IPS-NIHi11 (cell line): ENCODE measurements around the gene CPT1A.

ENCODE experiments used
- DNase-seq: peaks from one replicate; pipeline ENCODE4 v3.0.0; 2012; ENCODE audit warnings: mixed read lengths, low spot score

Gene CPT1A

DNA sequence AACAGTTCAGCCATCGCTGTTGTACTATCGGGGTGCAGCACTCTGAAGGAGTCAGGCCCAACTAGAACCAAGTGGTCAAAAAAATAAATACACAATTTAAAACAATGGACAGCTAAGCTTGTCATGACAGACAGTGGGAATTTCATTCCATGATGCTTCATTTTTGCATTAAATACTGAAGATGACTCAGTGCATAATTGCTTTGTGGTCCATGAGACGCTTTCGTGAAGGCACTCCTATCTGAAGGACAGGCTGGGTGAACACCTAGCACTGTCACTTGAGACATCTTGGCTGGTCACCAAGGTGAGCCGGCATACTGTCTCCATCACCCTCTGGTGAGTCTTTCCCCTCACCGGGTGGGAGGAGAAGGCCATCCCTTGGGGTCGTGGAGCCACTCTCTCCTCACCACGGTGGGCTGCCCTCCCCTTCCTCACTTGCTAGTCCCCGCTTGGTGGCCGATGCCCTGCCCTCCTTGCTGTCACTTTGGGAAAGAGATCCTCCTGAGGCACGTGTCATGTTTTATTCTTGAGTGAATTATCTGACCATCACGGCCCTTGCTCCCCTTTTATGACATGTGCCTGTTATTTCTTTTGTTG lies 85.4 kb downstream of the CPT1A start:
- no peak for DNase-seq

DNA sequence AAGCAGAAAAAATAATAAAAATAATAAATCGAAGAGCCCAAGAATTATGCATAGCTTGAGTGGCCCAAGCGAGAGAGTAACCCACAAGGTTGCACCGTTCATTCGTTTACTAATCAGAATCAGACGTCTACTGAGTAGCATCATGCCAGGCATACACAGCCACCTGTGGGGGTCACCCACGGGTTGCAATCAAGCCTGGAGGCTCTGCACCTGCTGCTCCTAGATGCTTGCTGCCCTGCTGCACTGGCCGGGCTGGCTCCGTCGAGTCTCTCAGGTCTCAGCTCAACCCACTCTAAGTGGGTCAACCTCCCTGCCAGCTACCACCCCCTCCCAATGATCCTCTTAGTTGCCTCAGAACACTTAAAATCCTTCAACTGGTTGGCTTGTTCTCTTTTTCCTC lies 88.4 kb downstream of the CPT1A start:
- no peak for DNase-seq

DNA sequence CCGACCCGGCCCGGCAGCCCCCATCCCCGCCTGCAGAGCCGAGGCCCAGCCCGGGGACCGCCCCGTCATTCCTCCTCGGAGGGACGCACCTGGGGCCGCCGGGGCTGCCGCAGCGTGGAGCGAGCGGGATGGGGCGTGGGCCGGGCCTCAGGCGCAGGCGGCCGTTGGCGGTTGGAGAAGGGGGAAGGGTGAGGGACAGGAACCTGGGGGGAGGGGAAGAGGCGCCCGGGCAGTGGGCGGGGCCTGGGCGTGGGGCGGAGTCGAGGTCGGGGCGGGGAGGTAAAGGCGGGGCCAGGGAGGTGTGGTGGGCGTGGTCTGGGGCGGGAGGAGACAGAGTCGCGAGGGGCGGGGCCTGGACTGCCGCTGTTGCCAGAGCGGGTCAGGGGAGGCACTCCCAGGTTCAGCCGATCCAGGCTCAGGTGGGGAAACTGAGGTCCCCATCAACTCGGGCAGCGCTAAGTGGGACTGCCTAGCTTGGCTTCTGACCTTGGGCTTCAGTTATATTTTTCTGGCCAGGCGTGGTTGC lies 90.3 kb downstream of the CPT1A start, which contains the start of gene TESMIN:
TSS of gene TESMIN (minus strand) at position 190 of the 526 bp plus-strand sequence. CDS start 860 bp downstream, outside the sequence.
- peak; percentile 97 for DNase-seq

DNA sequence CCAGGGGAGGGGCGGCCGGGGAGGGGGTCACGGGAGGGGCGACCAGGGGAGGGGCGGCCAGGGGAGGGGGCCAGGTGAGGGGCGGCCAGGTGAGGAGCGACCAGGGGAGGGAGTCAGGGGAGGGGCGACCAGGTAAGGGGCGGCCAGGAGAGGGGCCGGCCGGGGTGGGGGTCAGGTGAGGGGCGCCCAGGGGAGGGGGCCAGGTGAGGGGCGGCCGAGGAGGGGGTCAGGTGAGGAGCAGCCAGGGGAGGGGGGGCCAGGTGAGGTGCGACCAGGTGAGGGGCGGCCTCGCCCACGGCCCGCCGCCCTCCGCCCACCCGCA lies 90.8 kb downstream of the CPT1A start:
- no peak for DNase-seq

DNA sequence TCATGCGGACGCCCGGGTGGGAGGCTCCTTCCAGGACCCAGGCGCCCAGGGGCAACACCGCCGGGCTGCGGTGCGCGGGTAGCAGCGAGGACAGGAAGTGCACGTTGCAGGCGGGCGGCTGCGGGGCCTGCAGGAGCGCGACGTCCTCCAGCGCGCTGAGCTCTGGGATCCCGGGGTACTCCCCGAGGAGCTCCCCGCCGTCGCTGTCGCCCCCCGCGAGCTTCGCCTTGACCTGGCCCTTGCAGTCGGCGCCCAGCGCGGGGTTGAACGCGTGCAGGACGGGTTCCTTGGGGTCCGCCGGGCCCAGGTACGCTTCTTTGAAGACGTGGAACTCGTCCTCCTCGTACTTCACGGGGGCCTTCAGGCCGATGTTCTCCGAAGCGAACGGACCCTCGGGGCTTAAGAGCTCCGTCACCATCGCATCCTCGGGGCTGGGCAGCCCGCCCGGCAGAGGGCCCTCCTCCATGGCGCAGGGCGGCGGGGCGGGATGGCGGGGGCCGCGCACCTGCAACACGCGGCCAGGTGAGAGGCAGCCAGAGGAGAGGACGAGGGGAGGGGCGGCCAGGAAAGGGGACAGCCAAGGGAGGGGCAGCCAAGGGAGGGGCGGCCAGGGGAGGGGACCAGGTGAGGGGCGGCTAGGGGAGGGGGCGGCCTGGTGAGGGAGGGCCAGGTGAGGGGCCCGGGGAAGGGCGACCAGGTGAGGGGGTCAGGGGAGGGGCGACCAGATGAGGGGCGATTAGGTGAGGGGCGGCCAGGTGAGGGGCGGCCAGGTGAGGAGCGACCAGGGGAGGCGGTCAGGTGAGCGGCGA lies 91.3 kb downstream of the CPT1A start:
- peak; percentile 76 for DNase-seq

DNA sequence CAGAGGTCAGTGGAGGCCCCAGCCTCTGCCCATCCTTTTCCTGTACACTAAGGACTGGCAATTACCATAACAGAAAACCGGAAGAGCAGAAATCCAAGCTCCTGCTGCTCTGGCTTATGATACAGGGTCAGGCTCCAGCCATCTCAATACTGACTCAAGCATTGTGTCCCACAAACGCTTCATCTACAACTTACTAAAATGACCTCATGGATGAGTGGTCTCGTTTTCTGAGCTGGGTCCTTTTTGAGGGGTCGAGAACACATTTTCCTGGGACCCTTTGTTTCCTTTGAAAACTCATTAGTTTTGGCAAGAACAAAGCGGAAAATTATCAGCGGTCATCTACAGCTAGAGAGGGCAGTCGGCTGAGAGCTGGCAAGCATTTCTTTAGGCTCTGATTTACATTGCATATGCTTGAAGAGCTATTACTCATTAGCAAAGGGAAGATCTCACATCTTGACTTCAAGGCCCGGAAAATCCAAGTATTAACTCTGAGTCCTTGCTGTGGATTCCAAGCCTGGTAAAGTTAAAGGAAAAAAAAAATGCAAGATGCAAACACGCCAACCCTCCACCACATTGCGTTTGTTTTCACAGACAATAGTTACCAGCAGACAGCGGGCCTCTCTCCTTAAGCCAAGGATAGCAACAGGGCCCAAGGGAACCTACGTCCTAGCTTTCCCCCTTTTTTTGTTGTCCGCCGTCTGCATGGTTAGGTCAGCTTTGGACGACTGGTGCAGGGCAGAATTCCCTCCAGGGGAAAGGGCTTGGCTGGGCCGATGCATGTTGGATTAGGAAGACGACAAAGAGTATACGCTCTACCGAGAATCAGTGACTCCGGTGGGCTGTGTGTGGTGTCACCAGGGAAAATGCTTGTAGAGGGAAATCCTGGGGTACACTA lies 92.2 kb downstream of the CPT1A start:
- DNase-seq: no peak

DNA sequence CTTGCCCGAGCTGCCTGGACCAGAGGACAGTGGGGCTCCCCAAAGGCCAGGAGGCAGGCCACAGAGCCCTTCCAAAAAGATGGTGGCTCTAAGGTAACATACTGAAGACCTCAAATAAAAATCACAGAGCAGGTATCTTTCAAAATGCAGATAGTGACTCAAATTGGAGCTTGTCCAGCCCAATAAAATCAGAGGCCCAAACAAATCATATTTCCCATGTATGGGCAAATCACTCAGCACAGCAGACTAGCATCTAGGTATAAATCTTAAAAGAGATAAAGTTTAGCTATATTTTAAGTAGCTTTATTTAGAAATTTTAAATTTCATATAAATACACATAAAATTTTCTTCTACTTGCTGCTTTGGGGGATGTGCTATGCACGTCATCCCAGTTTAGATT lies 93.7 kb downstream of the CPT1A start:
- DNase-seq: no peak

DNA sequence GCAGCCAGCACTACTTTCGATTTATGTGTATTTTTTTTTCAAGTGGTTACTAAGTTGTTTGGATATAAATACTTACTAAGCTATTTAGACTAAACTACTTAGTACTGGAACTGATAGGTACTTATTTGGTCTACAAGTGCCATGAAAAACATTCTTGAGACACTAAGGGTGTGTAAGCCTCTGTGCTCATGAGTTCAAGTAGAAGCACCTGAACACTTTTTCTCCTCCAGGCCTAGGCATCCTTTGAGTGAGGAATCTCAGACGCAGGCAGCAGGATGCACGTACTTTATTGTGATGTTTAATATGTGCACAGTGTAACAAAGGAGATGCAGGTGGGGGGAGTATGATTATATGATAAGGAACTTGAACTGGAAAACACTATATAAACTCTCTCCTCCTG lies 98.2 kb downstream of the CPT1A start:
- no peak for DNase-seq

DNA sequence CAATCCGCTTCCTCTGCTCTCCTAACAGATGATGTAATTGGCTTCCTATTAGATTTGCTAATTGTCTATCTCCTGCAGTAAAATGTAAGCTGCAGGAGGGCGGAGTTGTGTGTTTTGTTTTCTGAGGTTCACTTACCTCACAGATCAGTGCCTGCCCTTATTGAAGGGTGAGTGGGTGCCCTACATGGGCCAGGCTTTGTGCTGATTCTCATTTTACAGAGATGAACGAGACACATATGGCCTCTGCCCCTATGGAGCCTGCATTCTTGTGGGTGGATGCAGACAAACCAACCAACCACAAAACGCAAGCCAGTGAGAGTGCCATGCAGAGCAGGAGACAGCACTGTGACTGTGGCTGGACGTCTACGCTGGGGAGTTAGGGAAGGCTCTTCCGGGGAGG lies 100.3 kb downstream of the CPT1A start:
- no peak for DNase-seq

DNA sequence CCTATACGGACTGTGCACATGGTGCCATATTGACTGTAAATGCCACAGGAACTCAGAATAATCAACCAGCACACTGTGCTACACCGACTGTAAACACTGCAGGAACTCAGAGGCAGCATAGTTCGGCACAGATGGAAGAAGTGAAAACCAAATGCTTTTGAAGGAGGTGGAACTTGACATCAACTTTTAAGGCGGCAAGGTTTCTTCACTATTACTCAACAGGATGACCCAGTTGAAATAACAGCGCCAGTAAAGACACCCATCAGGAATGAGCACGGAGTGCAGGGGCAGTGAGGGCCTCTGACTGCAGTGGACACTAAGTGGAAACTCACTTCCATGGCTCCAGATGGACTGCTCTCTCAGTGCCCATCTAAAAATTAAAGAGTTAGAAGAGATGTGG lies 106.1 kb downstream of the CPT1A start:
- no peak for DNase-seq

DNA sequence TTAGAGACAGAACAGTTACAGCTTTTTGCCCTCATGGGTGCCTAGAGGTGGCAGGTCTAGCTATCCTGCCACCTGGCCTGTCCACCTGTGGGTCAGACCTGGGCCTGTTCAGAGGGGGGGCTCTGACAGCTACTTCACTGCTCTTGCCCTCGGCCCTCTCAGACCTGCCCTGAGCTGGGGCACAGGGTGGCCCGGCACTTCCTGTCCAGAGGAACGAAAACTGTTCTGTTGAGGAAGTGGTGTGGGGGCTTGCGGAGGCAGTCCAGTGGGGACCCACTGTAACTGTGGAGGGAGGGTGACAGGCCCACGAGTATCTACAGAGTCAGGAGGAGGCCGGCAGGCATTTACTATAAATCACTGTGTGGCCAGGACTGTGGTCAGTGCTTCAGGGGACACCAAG lies 106.6 kb downstream of the CPT1A start:
- no peak for DNase-seq

DNA sequence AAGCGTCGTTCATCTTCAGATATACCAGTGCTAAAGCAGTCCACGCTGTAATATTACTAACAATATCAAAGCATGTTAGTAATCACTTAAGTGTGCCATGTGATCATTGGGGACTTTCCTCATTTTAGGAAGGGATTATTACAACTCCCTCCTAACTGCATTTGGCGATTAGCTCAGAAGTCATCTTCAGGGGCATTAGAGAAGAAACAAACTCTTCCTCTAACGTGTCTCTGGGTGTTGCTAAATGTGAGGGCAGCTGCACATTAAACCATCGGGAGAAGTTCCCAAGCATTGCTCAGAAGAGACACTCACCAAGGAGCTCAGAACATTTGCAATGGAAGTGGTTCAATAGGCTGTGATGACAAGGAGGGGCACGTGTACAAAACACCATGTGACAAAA lies 107.6 kb downstream of the CPT1A start:
- DNase-seq: no peak

DNA sequence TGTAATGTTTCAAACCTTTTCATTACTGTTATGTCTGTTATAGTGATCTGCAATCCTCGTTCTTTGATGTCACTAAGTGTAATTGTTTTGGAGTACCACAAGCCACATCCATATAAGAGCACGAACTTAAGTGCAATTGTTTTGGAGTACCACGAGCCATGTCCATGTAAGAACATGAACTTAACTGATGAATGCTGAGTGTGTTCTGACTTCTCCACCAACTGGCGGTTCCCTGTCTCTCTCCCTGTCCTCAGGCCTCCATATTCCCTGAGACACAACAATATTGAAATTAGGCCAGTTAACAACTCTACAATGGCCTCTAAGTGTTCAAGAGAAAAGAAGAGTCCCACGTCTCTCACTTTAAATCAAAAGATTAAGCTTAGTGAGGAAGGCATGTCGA lies 113.9 kb downstream of the CPT1A start:
- no peak for DNase-seq

DNA sequence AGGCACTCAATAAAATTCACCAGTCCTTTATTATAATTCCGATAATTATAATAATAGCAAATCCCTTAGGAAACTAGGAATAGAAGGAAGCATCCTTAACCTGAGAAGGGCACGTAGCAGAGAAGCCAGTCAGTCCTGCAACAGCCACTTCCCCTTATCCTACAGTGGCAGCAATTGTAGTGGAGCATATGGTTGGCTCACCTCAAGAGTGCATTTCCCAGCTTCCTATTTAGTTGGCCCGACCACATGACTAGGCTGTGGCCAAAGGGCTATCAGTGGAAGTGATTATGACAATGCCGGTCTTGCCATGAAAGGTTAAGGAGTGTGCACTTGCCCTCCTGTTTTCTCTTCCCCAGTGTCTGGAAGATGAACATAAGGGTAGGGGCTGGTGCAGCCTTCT lies 117.4 kb downstream of the CPT1A start:
- no peak for DNase-seq

DNA sequence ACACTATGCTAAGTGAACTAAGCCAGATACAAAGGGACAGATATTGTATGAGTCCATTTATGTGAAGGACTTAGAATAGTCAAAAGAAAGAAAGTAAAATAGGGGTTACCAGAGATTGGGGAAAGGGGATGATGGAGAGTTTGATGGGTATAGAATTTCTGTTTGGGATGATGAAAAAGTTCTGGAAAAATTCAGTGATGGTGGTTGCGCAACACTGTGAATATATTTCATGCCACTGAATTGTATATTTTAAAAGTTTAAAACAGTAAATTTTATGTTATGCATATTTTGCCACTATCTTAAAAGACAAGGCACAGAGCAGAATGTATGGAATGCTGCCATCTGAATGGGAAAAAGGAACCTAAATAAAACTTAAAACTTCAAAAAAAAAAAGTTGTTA lies 119.6 kb downstream of the CPT1A start:
- no peak for DNase-seq

DNA sequence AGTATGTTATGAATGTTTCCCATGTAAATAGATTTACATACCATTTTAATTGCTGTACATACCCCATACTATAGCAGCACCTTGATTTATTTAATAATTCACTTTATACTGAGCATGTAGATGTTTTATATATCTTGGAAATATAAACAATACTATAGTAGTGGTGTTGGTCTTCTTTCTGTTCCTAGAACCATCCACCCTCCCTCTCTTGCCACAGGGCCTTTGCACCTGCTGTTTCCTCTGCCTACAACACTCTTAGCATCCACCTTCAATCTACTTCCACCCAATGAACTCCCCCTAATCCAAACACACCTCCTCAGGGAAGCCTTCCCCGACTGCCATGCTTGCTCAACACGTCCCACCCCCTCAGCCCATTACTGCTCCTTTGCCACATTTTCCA lies 120.6 kb downstream of the CPT1A start:
- no peak for DNase-seq

DNA sequence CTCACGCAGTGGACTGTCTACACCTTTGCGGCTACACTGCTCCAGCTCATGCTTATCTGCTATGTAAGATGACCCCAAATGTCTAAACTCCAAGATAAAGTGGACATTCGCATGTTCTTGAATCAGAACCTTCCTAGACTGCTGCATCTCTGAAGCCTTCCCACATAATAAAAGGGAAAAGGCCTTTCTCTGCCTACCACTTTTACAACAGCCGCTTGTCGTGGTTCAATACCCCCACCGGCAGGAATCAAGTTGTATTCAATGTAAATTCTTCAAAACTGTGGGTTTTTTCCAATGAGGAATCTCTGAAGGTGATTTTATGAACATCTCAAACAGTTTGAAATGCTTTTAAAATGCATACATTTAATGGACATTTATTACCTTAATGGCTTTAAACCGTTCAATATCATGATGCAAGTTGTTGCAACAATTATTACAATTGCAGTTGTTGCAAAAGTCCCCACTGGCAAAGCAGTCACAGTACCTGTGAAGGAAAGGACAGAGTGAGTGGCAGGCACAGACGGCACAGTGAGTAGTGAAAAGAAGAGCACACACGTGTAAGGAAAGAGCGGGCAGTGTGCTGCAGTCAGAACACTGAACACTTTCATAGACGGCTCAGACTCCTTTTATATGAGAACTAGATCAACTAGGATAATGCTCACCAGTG lies 126.1 kb downstream of the CPT1A start:
- no peak for DNase-seq

DNA sequence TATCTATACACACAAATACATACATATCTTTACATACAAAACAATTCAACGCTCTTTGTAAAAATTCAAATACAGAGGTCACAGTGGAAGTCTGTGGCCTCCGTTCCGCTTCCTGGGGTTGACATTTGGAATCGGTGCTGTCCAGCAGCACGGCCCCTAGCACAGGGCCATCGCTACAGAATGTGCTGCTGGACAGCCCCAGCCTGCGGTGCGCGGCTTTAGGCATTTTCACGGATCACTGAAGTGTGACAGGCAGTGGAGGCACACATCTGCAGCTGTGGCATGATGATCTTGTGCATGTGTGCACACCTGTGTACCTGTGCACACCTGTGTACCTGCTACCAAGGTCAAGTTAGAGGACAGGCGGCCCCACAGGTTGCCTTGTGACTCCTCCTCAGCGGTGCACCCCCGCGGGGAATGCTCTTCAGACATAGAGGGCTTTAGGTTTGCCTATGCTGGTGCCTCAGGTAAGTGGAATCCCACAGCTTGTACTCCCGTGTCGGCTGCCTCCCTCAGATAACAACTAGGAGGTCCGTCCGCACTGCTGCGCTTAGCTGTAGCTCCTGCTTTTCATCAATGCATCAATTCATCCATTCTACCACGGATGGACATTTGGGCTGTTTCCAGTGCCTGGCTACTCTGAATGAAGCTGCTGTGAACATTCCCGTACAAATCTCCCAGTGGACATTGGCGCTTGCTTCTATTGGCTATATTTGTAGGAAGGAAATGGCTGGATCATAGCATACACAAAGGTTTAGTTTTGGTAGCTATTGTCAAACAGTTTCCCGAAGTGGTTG lies 127.5 kb downstream of the CPT1A start:
- DNase-seq: peak; percentile 72

DNA sequence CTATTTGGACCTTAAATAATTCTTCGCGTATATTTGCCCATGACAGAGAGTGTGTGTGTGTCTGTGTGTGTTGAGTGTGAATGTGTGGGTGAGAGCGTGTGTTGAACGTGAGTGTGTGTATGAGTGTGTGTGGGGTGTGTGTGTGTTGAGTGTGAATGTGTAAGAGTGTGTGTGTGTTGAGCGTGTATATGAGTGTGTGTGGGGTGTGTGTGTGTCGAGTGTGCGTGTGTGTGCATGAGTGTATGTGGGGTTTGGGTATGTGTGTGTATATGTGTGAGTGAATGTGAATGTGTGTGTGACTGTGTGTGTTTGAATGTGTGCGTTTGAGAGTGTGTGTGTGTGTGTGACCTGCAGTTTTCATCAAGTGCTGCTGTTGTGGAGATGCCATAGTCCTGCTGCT lies 130.6 kb downstream of the CPT1A start:
- DNase-seq: no peak

DNA sequence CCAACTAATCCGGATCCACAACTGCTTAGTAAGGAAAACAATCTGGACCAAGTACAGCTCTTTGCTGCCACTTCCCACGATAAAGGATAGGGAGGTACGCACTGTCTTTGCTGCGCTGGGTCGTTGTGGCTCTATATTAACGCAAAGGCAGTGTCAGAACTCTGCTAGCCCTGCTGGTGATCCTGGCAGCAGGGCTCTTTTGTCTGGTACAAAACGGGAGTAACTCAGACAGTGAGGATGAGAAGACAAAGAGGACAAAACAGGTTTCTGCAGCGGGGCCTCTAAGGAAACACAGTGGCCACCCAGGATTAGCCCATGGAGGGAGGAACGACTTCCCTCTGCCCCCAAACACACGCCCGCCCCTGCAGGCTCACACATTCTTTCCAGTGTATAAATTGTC lies 131.3 kb downstream of the CPT1A start:
- no peak for DNase-seq

DNA sequence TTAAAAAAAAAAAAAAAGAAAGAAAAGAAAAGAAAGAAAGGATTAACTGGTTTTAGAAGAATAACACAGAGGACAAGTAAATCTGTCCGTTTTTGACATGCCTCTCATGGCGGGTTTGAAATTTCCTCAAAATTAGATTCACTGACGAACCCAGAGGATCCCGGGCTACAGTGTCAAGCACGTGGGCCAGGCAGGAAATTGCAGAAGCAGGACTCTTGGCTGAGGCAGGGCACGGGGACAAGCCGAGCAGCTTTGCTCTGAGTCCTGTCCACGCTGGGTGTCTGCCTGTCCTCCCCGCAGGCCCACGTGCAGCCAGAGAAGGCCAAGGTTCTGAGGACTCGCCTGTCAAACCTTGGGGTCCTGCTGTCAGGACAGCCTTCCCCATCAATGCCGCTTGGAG lies 132.7 kb downstream of the CPT1A start:
- no peak for DNase-seq
